Loucy (cell line): ENCODE data around the gene FAM53B.

Experiments used
- H2AFZ ChIP-seq: fragments of 200-600 bp; sonication (generic); 2 replicates; pipeline ENCODE4 v1.6.0; 2016; ENCODE audit warnings: antibody characterized with exemption, mild to moderate bottlenecking, low read length, moderate library complexity
- H3F3A ChIP-seq: fragments of 200-600 bp; 2 replicates; pipeline ENCODE4 v1.6.0; 2016; ENCODE audit warnings: antibody characterized with exemption, low read depth, mild to moderate bottlenecking
- H3K27me3 ChIP-seq: fragments of 200-600 bp; sonication (generic); 2 replicates; pipeline ENCODE4 v1.6.1; 2014; ENCODE audit warnings: low read length, mild to moderate bottlenecking; ENCODE audit not compliant: insufficient read depth, poor library complexity, severe bottlenecking
- H3K36me3 ChIP-seq: fragments of 200-600 bp; sonication (generic); 2 replicates; pipeline ENCODE4 v1.6.1; 2016; ENCODE audit warnings: low read length; ENCODE audit not compliant: insufficient read depth
- H3K4me1 ChIP-seq: fragments of 200-600 bp; sonication (generic); 2 replicates; pipeline ENCODE4 v1.5.1; 2014; ENCODE audit warnings: low read length, mild to moderate bottlenecking; ENCODE audit not compliant: insufficient read depth, poor library complexity, severe bottlenecking
- H3K4me2 ChIP-seq: fragments of 200-600 bp; sonication (generic); 2 replicates; pipeline ENCODE4 v1.6.0; 2014; ENCODE audit warnings: antibody characterized with exemption, low read length, low read depth, mild to moderate bottlenecking; ENCODE audit not compliant: poor library complexity, severe bottlenecking
- H3K4me3 ChIP-seq: fragments of 200-600 bp; sonication (generic); 2 replicates; pipeline ENCODE4 v1.5.1; 2014; ENCODE audit warnings: low read length, mild to moderate bottlenecking, mixed read lengths; ENCODE audit not compliant: poor library complexity, severe bottlenecking
- H3K79me2 ChIP-seq: fragments of 200-600 bp; sonication (generic); 2 replicates; pipeline ENCODE4 v1.6.1; 2014; ENCODE audit warnings: low read length; ENCODE audit not compliant: insufficient read depth
- H3K9ac ChIP-seq: fragments of 200-600 bp; sonication (generic); 2 replicates; pipeline ENCODE4 v1.6.0; 2014; ENCODE audit warnings: mild to moderate bottlenecking, low read depth, low read length, moderate library complexity; ENCODE audit not compliant: poor library complexity, severe bottlenecking
- H3K9me2 ChIP-seq: fragments of 200-600 bp; sonication (generic); replicated peaks from 2 replicates; pipeline ENCODE4 v1.6.1; 2016; ENCODE audit warnings: low read depth, low read length, mixed read lengths
- H3K9me3 ChIP-seq: fragments of 200-600 bp; sonication (generic); 2 replicates; pipeline ENCODE4 v1.6.1; 2014; ENCODE audit warnings: mild to moderate bottlenecking, antibody characterized with exemption, low read length, low read depth; ENCODE audit not compliant: insufficient read depth
- H4K20me1 ChIP-seq: fragments of 200-600 bp; sonication (generic); 2 replicates; pipeline ENCODE4 v1.6.0; 2014; ENCODE audit warnings: antibody characterized with exemption, low read length, mild to moderate bottlenecking; ENCODE audit not compliant: insufficient read depth, poor library complexity, severe bottlenecking
- CTCF ChIP-seq: fragments of 200-600 bp; sonication (generic); conservative IDR thresholded peaks from 2 replicates; pipeline ENCODE4 v1.5.1; 2014; ENCODE audit warnings: mild to moderate bottlenecking, antibody characterized with exemption, low read length
- EZH2phosphoT487 ChIP-seq: fragments of 200-600 bp; IDR thresholded peaks from 2 replicates; pipeline ENCODE4 v1.6.1; 2018; ENCODE audit warnings: antibody characterized with exemption, mild to moderate bottlenecking, moderate library complexity, borderline replicate concordance

Gene FAM53B

GRCh38 chr10:124648738-124649137 is 95.4 kb downstream of the FAM53B start:
- Histone ChIP-seq H4K20me1 (peaks cover 5% of the 10 kb centered on the region), H3K36me3 (peaks cover 7% of the 10 kb centered on the region; the same call in 1 of the 2 replicates), H3K9me3 (no peaks in the 10 kb centered on the region), H3K9me2 (no peaks in the 10 kb centered on the region), H2AFZ (no peak overlapping the region), H3K9ac (peak overlapping the region; percentile 52), H3K4me2 (peak overlapping the region; percentile 66), H3K4me1 (peaks cover 49% of the 10 kb centered on the region), H3K79me2 (peaks cover 74% of the 10 kb centered on the region; the same call in 1 of the 2 replicates), H3K4me3 (no peak overlapping the region), H3K27me3 (no peaks in the 10 kb centered on the region), H3F3A (no peaks in the 10 kb centered on the region)
- TF ChIP-seq EZH2phosphoT487 (no peak), CTCF (no peak)

GRCh38 chr10:124648131-124648475 is 96.1 kb downstream of the FAM53B start:
- no peaks in the 10 kb centered on the region for H3K9me3 ChIP-seq
- peaks cover 79% of the 10 kb centered on the region; the same call in 1 of the 2 replicates for H3K79me2 ChIP-seq
- no peaks in the 10 kb centered on the region for H3K27me3 ChIP-seq
- peaks cover 3% of the 10 kb centered on the region; the same call in 1 of the 2 replicates for H3K36me3 ChIP-seq
- peaks cover 49% of the 10 kb centered on the region for H3K4me1 ChIP-seq
- H3K9me2 ChIP-seq = no peaks in the 10 kb centered on the region
- no peak overlapping the region for H2AFZ ChIP-seq
- peak overlapping the region; percentile 52 for H3K9ac ChIP-seq
- TF ChIP-seq EZH2phosphoT487 (no peak), CTCF (no peak)
- H3K4me2 ChIP-seq = peak overlapping the region; percentile 66
- no peaks in the 10 kb centered on the region for H3F3A ChIP-seq
- peaks cover 5% of the 10 kb centered on the region for H4K20me1 ChIP-seq
- H3K4me3 ChIP-seq = peak overlapping the region; percentile 63

GRCh38 chr10:124647421-124648130 is 96.6 kb downstream of the FAM53B start:
- Histone ChIP-seq H3K79me2 (peaks cover 82% of the 10 kb centered on the region; the same call in 1 of the 2 replicates), H3F3A (no peaks in the 10 kb centered on the region), H3K9me3 (no peaks in the 10 kb centered on the region), H3K36me3 (peaks cover 7% of the 10 kb centered on the region; the same call in 1 of the 2 replicates), H3K4me3 (peak overlapping the region; percentile 63), H3K4me1 (peaks cover 49% of the 10 kb centered on the region), H4K20me1 (peaks cover 5% of the 10 kb centered on the region), H2AFZ (no peak overlapping the region), H3K9me2 (no peaks in the 10 kb centered on the region), H3K27me3 (no peaks in the 10 kb centered on the region), H3K9ac (peak overlapping the region; percentile 52), H3K4me2 (peak overlapping the region; percentile 66)
- TF ChIP-seq EZH2phosphoT487 = no peak
- TF ChIP-seq CTCF = peak; percentile 63
